Ascending aorta (tissue), 2 donors: ENCODE measurements around the gene CRYGC. TPM values are rescaled to one million over a fixed set of nuclear protein-coding genes. Genes with fewer than 3 reads are reported as not detected.

Experiments
- DNase-seq, 2 donors: peaks; one replicate each; pipeline ENCODE4 v3.0.0-alpha.2; 2019; ENCODE audit warnings: low spot score in 2 of 2
- H3K27ac ChIP-seq, 2 donors: fragments of 200-600 bp; sonication (generic); one replicate each; pipeline ENCODE4 v1.5.1; 2016 to 2017; ENCODE audit warnings: mild to moderate bottlenecking in 1 of 2
- H3K27me3 ChIP-seq: fragments of 200-600 bp; sonication (generic); one replicate; pipeline ENCODE4 v1.5.1; 2017
- H3K36me3 ChIP-seq, 2 donors: fragments of 200-600 bp; sonication (generic); one replicate each; pipeline ENCODE4 v1.5.1; 2016
- H3K4me1 ChIP-seq, 2 donors: fragments of 200-600 bp; sonication (generic); one replicate each; pipeline ENCODE4 v1.5.1; 2016 to 2017; ENCODE audit warnings: mild to moderate bottlenecking in 1 of 2
- H3K4me3 ChIP-seq, 2 donors: fragments of 200-600 bp; sonication (generic); one replicate each; pipeline ENCODE4 v1.5.1; 2016 to 2017; ENCODE audit warnings: mild to moderate bottlenecking in 1 of 2
- H3K9me3 ChIP-seq, 2 donors: fragments of 200-600 bp; sonication (generic); one replicate each; pipeline ENCODE4 v1.5.1; 2016
- CTCF ChIP-seq, 3 experiments: fragments of 200-600 bp in 2 of 3; fragments of 450-650 bp in 1 of 3; sonication (generic) in 2 of 3; IDR thresholded peaks; one replicate each; pipeline ENCODE4 v1.5.1; 2016 to 2019; ENCODE audit warnings: antibody characterized with exemption in 3 of 3, mild to moderate bottlenecking in 1 of 3, moderate library complexity in 1 of 3
- intact Hi-C: fragments of 100-400 bp; cut with DNase I; formaldehyde crosslinking; loops from one replicate; pipeline ENCODE4 v1.15.1; 2023
- total RNA-seq: library from RNA; depleted of rRNA; stranded (reverse); fragments of >200 nt; gene quantifications from one replicate; pipeline ENCODE4 v1.1.0, GENCODE V29; 2016

Gene CRYGC
- total RNA-seq, 1 donor from 2014 or later: not detected

GRCh38 chr2:208135794-208136715, 6.4 kb upstream of the CRYGC start:
- intact Hi-C loops: no loop called here
- TF ChIP-seq CTCF (IDR thresholded peaks at IDR 0.05): no peak
- no peak overlapping the region for H3K27ac ChIP-seq
- no peaks in the 10 kb centered on the region for H3K9me3 ChIP-seq
- DNase-seq: no peak
- H3K4me1 ChIP-seq: no peaks in the 10 kb centered on the region
- no peaks in the 10 kb centered on the region for H3K36me3 ChIP-seq
- H3K4me3 ChIP-seq: no peak overlapping the region
- no peaks in the 10 kb centered on the region for H3K27me3 ChIP-seq

GRCh38 chr2:208134928-208135586, 5.4 kb upstream of the CRYGC start:
- intact Hi-C loops: no loop called here
- Histone ChIP-seq H3K4me3 (no peak overlapping the region), H3K4me1 (no peaks in the 10 kb centered on the region), H3K9me3 (no peaks in the 10 kb centered on the region), H3K27me3 (no peaks in the 10 kb centered on the region), H3K27ac (no peak overlapping the region), H3K36me3 (no peaks in the 10 kb centered on the region)
- TF ChIP-seq CTCF (IDR thresholded peaks at IDR 0.05): no peak
- no peak for DNase-seq

- H3K4me3 ChIP-seq: no peak overlapping the region
- H3K36me3 ChIP-seq: no peaks in the 10 kb centered on the region
- H3K27me3 ChIP-seq: no peaks in the 10 kb centered on the region
- no peak for TF ChIP-seq CTCF (IDR thresholded peaks at IDR 0.05)
- intact Hi-C loops: no loop called here
- no peak overlapping the region for H3K27ac ChIP-seq
- no peak for DNase-seq
- no peaks in the 10 kb centered on the region for H3K4me1 ChIP-seq
- H3K9me3 ChIP-seq: no peaks in the 10 kb centered on the region
Observed at GRCh38 chr2:208130712-208131110, 1.1 kb upstream of the CRYGC start.

- DNase-seq: no peak
- intact Hi-C loops: no loop called here
Observed at GRCh38 chr2:208128136-208128535, 1.5 kb downstream of the CRYGC start.

GRCh38 chr2:208127090-208127489, 2.5 kb downstream of the CRYGC start:
- H3K27ac ChIP-seq: no peak overlapping the region
- H3K36me3 ChIP-seq: no peaks in the 10 kb centered on the region
- H3K4me1 ChIP-seq: no peaks in the 10 kb centered on the region
- H3K9me3 ChIP-seq: no peaks in the 10 kb centered on the region
- H3K27me3 ChIP-seq: no peaks in the 10 kb centered on the region
- intact Hi-C loops: no loop called here
- H3K4me3 ChIP-seq: no peak overlapping the region
- DNase-seq: no peak
- no peak for TF ChIP-seq CTCF (IDR thresholded peaks at IDR 0.05)

More at GRCh38 chr2:208128136-208128535, 1.5 kb downstream of the CRYGC start:
- Histone ChIP-seq H3K27ac (no peak overlapping the region), H3K9me3 (no peaks in the 10 kb centered on the region), H3K4me1 (no peaks in the 10 kb centered on the region), H3K36me3 (no peaks in the 10 kb centered on the region), H3K4me3 (no peak overlapping the region), H3K27me3 (no peaks in the 10 kb centered on the region)
- TF ChIP-seq CTCF (IDR thresholded peaks at IDR 0.05): no peak
